NCI-H1436 (cell line): ENCODE measurements around the gene PITPNC1.

ENCODE experiments used
- DNase-seq: peaks from one replicate; lab custom pipeline; 2025; lab: John Stamatoyannopoulos, UW

Gene PITPNC1

DNA sequence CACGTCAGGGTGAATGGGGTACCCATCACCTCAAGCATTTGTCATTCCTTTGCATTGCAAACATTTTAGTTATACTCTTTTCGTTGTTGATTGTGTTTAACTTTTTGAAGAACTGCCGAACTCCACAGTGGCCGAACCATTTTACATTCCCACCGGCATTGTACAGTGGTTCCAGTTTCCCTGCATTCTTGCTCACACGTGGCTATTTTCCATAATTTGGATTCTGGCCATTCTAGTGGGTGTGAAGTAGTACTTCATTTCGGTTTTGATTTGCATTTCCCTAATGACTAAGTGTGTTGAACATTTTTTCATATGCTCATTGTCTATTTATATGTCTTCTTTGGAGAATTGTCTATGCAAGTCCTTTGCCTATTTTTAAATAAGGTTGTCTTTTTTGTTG, 353.6 kb downstream of the PITPNC1 start:
- DNase-seq = no peak

DNA sequence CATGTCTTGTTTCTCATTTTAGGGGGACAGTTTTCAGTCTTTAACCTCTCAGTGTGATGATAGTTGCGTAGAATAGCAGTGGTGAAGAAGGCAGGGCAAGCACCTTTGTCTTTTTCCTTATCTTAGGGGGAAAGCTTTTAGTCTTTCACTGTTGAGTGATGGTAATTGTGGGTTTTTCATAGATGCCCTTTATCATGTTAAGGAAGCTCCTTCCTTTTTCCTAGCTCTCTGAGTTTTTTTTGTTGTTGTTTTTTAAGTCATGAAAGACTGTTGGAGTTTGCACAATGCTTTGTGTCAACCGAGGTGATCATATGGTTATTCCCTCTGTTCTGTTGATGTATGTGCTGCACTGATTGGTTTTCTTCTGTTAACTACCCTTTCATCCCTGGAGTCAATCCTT, 356.4 kb downstream of the PITPNC1 start:
- DNase-seq = no peak

DNA sequence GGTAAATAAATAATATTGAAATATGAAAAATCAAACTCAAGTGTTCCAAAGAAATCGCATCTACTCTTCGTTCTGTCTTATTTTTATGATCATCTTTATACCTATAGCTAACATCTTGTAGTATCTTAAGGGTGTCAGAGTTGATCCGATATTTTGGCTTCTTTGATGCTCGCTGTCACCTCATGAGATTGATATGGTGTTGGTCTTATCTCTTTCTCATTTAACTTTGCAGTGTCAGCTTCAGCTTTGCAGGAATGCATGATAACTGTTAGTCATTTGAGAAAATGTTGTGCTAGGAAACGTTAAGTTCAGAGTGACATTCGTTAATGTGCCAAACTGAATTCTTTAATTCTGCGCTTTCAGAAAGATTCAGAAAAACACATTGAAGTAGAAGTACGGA, 360.1 kb downstream of the PITPNC1 start:
- DNase-seq = no peak

DNA sequence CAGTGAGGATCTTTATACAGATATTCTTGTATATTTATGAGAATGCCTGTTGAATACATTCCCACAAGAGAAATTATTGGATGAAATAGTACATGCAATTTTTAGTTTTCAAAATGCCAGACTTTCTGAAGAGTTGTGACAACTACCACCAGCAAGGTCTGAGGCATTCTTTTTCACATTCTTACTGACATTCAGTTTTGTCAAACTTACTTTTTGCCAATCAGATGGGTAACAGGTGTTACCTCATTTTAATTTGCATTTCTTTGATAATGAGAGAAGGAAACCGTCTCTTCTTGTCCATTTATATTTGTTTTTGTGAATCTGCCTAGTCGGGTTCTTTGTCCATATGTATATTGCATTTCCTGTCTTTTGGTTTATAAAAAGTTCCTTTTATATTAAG, 364.9 kb downstream of the PITPNC1 start:
- DNase-seq = no peak
